ENCODE measurements around the gene FAM20C.
"Not testable (repeated sequence)": the region's sequence is repeated elsewhere in the genome, so short reads cannot be mapped to it uniquely, and the experiment has no call there.

Gene FAM20C

GRCh38 chr7:259191-259505, 66.8 kb downstream of the FAM20C start:
- no peak for DNase-seq (ENCODE audit: low spot score)

GRCh38 chr7:259751-260405, 67.5 kb downstream of the FAM20C start:
- no peak for DNase-seq (ENCODE audit: low spot score)

- no peak for DNase-seq (ENCODE audit: low spot score)
Observed at GRCh38 chr7:260441-261281, 68.3 kb downstream of the FAM20C start.

- DNase-seq (ENCODE audit: low spot score), result no peak
Observed at GRCh38 chr7:261341-262250, 69.2 kb downstream of the FAM20C start.

GRCh38 chr7:262251-262572, 69.8 kb downstream of the FAM20C start:
- DNase-seq (ENCODE audit: low spot score), result no peak

GRCh38 chr7:262631-263311, 70.4 kb downstream of the FAM20C start:
- DNase-seq (ENCODE audit: low spot score), result not testable (repeated sequence)

- not testable (repeated sequence) for DNase-seq (ENCODE audit: low spot score)
Observed at GRCh38 chr7:263483-264351, 71.3 kb downstream of the FAM20C start.

GRCh38 chr7:264541-265191, 72.3 kb downstream of the FAM20C start:
- no peak for DNase-seq (ENCODE audit: low spot score)

GRCh38 chr7:265192-265997, 73.0 kb downstream of the FAM20C start:
- DNase-seq (ENCODE audit: low spot score), result no peak

GRCh38 chr7:265998-266850, 73.9 kb downstream of the FAM20C start:
- DNase-seq (ENCODE audit: low spot score), result no peak

GRCh38 chr7:266851-267840, 74.8 kb downstream of the FAM20C start:
- DNase-seq (ENCODE audit: low spot score), result no peak

- DNase-seq (ENCODE audit: low spot score), result no peak
Observed at GRCh38 chr7:268991-269390, 76.6 kb downstream of the FAM20C start.

- DNase-seq (ENCODE audit: low spot score), result no peak
Observed at GRCh38 chr7:269721-270120, 77.3 kb downstream of the FAM20C start.

GRCh38 chr7:270351-270983, 78.1 kb downstream of the FAM20C start:
- no peak for DNase-seq (ENCODE audit: low spot score)

GRCh38 chr7:271266-272107, 79.1 kb downstream of the FAM20C start:
- no peak for DNase-seq (ENCODE audit: low spot score)

GRCh38 chr7:272108-272615, 79.8 kb downstream of the FAM20C start:
- no peak for DNase-seq (ENCODE audit: low spot score)
